Endothelial cell of umbilical vein (primary cell): ENCODE measurements around the gene PGLYRP1. TPM values are rescaled to one million over a fixed set of nuclear protein-coding genes. Genes with fewer than 3 reads are reported as not detected.

Source experiments
- BruUV-seq: library from RNA; stranded (reverse); fragments of 400-500 nt; replicated peaks from 2 replicates; lab custom pipeline; 2021; lab: Mats Ljungman, UMichigan
- CTCF ChIA-PET: fragments of 300-600, 350-600 bp; sonication (Branson Sonifier 250); formaldehyde crosslinking; loops from one replicate; lab custom pipeline; 2021; ENCODE audit warnings: antibody characterized with exemption, inconsistent platforms; lab: Charles Lee
- POLR2A ChIA-PET: fragments of 300-600, 350-600 bp; sonication (Branson Sonifier 250); formaldehyde crosslinking; loops from one replicate; lab custom pipeline; 2021; ENCODE audit warnings: antibody characterized with exemption, inconsistent platforms; lab: Charles Lee
- DNase-seq: peaks from one replicate; pipeline ENCODE4 v3.0.0-alpha.2; 2011; ENCODE audit warnings: low read depth, low spot score
- FAIRE-seq: peaks from 2 replicates; lab custom pipeline; 2011; peaks lifted over from hg19 to GRCh38; lab: Jason Lieb, UNC
- H2AFZ ChIP-seq: 2 replicates; pipeline ENCODE4 v1.6.0; 2012; ENCODE audit warnings: low read depth, low read length, control low read depth, inconsistent platforms
- H3K27ac ChIP-seq: 2 replicates; pipeline ENCODE4 v1.5.1; 2011; ENCODE audit warnings: low read depth, mild to moderate bottlenecking, control low read depth, low read length, moderate library complexity; ENCODE audit not compliant: insufficient read depth
- H3K27me3 ChIP-seq, 2 experiments: 2 replicates each; pipeline versions ENCODE4 v1.6.0 to v1.6.1; 2011; ENCODE audit warnings: low read length in 2 of 2, mixed read lengths in 1 of 2; ENCODE audit not compliant: control insufficient read depth in 2 of 2, insufficient read depth in 2 of 2
- H3K36me3 ChIP-seq, 2 experiments: 2 replicates in 1 of 2; 3 replicates in 1 of 2; pipeline ENCODE4 v1.5.1; 2011; ENCODE audit warnings: low read length in 2 of 2, mild to moderate bottlenecking in 1 of 2, moderate library complexity in 1 of 2; ENCODE audit not compliant: control insufficient read depth in 2 of 2, insufficient read depth in 2 of 2; ENCODE audit errors: extremely low read depth in 1 of 2
- H3K4me1 ChIP-seq: 3 replicates; pipeline ENCODE4 v1.5.1; 2011; ENCODE audit warnings: mild to moderate bottlenecking, low read length; ENCODE audit not compliant: control insufficient read depth, insufficient read depth; ENCODE audit errors: extremely low read depth
- H3K4me2 ChIP-seq: 2 replicates; pipeline ENCODE4 v1.6.1; 2011; ENCODE audit warnings: low read length, control low read depth, mixed read lengths; ENCODE audit not compliant: insufficient read depth
- H3K4me3 ChIP-seq, 3 experiments: fragments of 200-600 bp in 1 of 3; sonication (generic), shearing (Covaris generic) in 1 of 3; replicated peaks in 1 of 3; 2 replicates each; pipeline ENCODE4 v1.5.1; 2011 to 2016; ENCODE audit warnings: control low read depth in 3 of 3, low read length in 3 of 3, mild to moderate bottlenecking in 2 of 3, inconsistent platforms in 1 of 3, low read depth in 1 of 3, moderate library complexity in 1 of 3; ENCODE audit not compliant: insufficient read depth in 1 of 3
- H3K79me2 ChIP-seq: 2 replicates; pipeline ENCODE4 v1.6.0; 2012; ENCODE audit warnings: low read length, inconsistent platforms; ENCODE audit not compliant: control insufficient read depth, insufficient read depth
- H3K9ac ChIP-seq: replicated peaks from 2 replicates; pipeline ENCODE3; 2011; ENCODE audit warnings: low read length, control low read depth; ENCODE audit not compliant: insufficient read depth; ENCODE audit errors: extremely low read depth
- H3K9me1 ChIP-seq: replicated peaks from 3 replicates; pipeline ENCODE4 v1.6.0; 2011; ENCODE audit warnings: mild to moderate bottlenecking, low read length; ENCODE audit not compliant: control insufficient read depth, insufficient read depth; ENCODE audit errors: extremely low read depth
- H3K9me3 ChIP-seq: replicated peaks from 2 replicates; pipeline ENCODE4 v1.5.1; 2012; ENCODE audit warnings: low read length, inconsistent platforms; ENCODE audit not compliant: control insufficient read depth, insufficient read depth
- H4K20me1 ChIP-seq: replicated peaks from 2 replicates; pipeline ENCODE3; 2011; ENCODE audit warnings: mild to moderate bottlenecking, low read length; ENCODE audit not compliant: control insufficient read depth, insufficient read depth; ENCODE audit errors: extremely low read depth
- CTCF ChIP-seq, 2 donors: IDR thresholded peaks; 1 replicate in 1 of 2; 2 replicates in 1 of 2; pipeline ENCODE4 v1.5.1; 2011; ENCODE audit warnings: low read length in 2 of 2, mild to moderate bottlenecking in 2 of 2, moderate library complexity in 2 of 2, control low read depth in 1 of 2, inconsistent platforms in 1 of 2, low read depth in 1 of 2; ENCODE audit not compliant: insufficient read depth in 1 of 2; ENCODE audit errors: extremely low read depth in 1 of 2
- POLR2AphosphoS5 ChIP-seq: IDR thresholded peaks from 2 replicates; pipeline ENCODE4 v1.6.1; 2012; ENCODE audit warnings: low read depth, mild to moderate bottlenecking, control low read depth, low read length, moderate library complexity; ENCODE audit not compliant: insufficient read depth
- dilution Hi-C: fragments of 300-500 bp; cut with MboI; formaldehyde crosslinking; loops from one replicate; pipeline ENCODE4 v1.15.0; 2019; ENCODE audit warnings: low sequenced_read_pairs; ENCODE audit not compliant: extremely low pct_ligation_motif_present
- intact Hi-C: fragments of 100-400 bp; cut with micrococcal nuclease; formaldehyde crosslinking; loops from one replicate; pipeline ENCODE4 v1.10.0; 2022
- polyA plus RNA-seq, 4 experiments: library from polyadenylated mRNA; depleted of rRNA in 3 of 4; stranded (reverse) in 3 of 4; unstranded in 1 of 4; fragments of >200 nt; gene quantifications; 2 replicates each; pipeline versions ENCODE4 v1.2.1 to v1.2.3, GENCODE V29; 2011 to 2012; ENCODE audit warnings: missing spikeins in 1 of 4
- total RNA-seq: library from RNA; stranded (reverse); gene quantifications from 2 replicates; pipeline ENCODE4 v1.2.3, GENCODE V29; 2021

PGLYRP1 gene
- total and polyA plus RNA-seq, 2 donors (not counting 3 experiments of a cell fraction or from before 2014, with no cell fraction given): not detected

- Histone ChIP-seq H4K20me1 (no peaks in the 10 kb centered on the region), H3K79me2 (no peaks in the 10 kb centered on the region), H3K27me3 (peaks cover 4 to 8% of the 10 kb centered on the region in 2 experiments), H3K27ac (no peak overlapping the region), H3K4me1 (peaks cover 11% of the 10 kb centered on the region), H3K36me3 (peaks cover 0 to 5% of the 10 kb centered on the region in 2 experiments), H3K4me2 (peak overlapping the region; percentile 95), H3K9me3 (no peaks in the 10 kb centered on the region), H2AFZ (peak overlapping the region; percentile 93), H3K9me1 (no peaks in the 10 kb centered on the region), H3K4me3 (peak overlapping the region; percentile 47 to 69 (median 59)), H3K9ac (no peak overlapping the region)
- ChIA-PET POLR2A (no interaction called here), CTCF (interaction anchor here (0.6 to 3.0 kb wide), 27 partner anchors 11 to 248 kb away, joined by 3 to 52 read pairs (median 4); partner anchors contain the start of genes CCDC61, MYPOP, NOVA2 and SYMPK)
- intact Hi-C loops (loop anchor here (2.0 to 5.0 kb wide), 2 partner anchors 89 to 102 kb away; partner anchors contain the start of gene NANOS2), dilution Hi-C loops (no loop called here)
- no TSS peak for BruUV-seq
- TF ChIP-seq POLR2AphosphoS5 (no peak), CTCF (IDR thresholded peaks at IDR 0.05; ENCODE audit: extremely low read depth in 1 of 2, insufficient read depth in 1 of 2, low read depth in 1 of 2, low read length in 2 of 2) (peak; percentile 56 to 86)
- peak; percentile 76 for DNase-seq
- peak; percentile 58 for FAIRE-seq
Measured at GRCh38 chr19:46016426-46017094, 6.3 kb downstream of the PGLYRP1 start.
